AG04449 (cell line): ENCODE data around the gene NOL9.

Experiments
- CTCF ChIA-PET: fragments of 350-600 bp; formaldehyde crosslinking; extraction: SDS; loops from one replicate; lab custom pipeline; 2021; ENCODE audit warnings: antibody characterized with exemption; lab: Yijun Ruan, JAX
- POLR2A ChIA-PET: fragments of 400-600, 350-600 bp; formaldehyde crosslinking; extraction: SDS; loops from one replicate; lab custom pipeline; 2020; ENCODE audit warnings: antibody characterized with exemption, inconsistent platforms; lab: Yijun Ruan, JAX
- DNase-seq: peaks from one replicate; pipeline ENCODE4 v3.0.0-alpha.2; 2010; ENCODE audit warnings: low read depth, low spot score
- H3K4me3 ChIP-seq: 2 replicates; pipeline ENCODE4 v1.5.1; 2011; ENCODE audit warnings: low read depth, mild to moderate bottlenecking, control low read depth, low read length
- CTCF ChIP-seq: IDR thresholded peaks from one replicate; pipeline ENCODE4 v1.5.1; 2011; ENCODE audit warnings: mild to moderate bottlenecking, moderate library complexity, low read length, control low read depth, inconsistent platforms; ENCODE audit not compliant: insufficient read depth; ENCODE audit errors: missing control alignments

The NOL9 gene

GRCh38 chr1:6511561-6512244 lies 42.6 kb downstream of the NOL9 start:
- ChIA-PET CTCF (interaction anchor here (0.6 to 2.2 kb wide), 6 partner anchors 9 to 43 kb away, joined by 3 to 10 read pairs (median 4); partner anchors contain the start of gene TAS1R1), POLR2A (no interaction called here)
- TF ChIP-seq CTCF = no peak
- no peak for DNase-seq
- no peak overlapping the region for H3K4me3 ChIP-seq

GRCh38 chr1:6511056-6511455 lies 43.3 kb downstream of the NOL9 start:
- CTCF ChIA-PET = interaction anchor here (0.9 kb wide), 1 partner anchor 23 kb away, joined by 4 read pairs; no protein-coding TSS in a partner anchor
- no peak for TF ChIP-seq CTCF
- no peak overlapping the region for H3K4me3 ChIP-seq
- no peak for DNase-seq
- POLR2A ChIA-PET = no interaction called here

- DNase-seq = no peak
- no peak overlapping the region for H3K4me3 ChIP-seq
- ChIA-PET CTCF (interaction anchor here (0.9 kb wide), 1 partner anchor 22 kb away, joined by 4 read pairs; no protein-coding TSS in a partner anchor), POLR2A (no interaction called here)
- no peak for TF ChIP-seq CTCF
Observed at GRCh38 chr1:6510493-6510892, 43.8 kb downstream of the NOL9 start.

- no peak for DNase-seq
- POLR2A ChIA-PET = no interaction called here
- H3K4me3 ChIP-seq = no peak overlapping the region
- CTCF ChIA-PET = no interaction called here
- no peak for TF ChIP-seq CTCF
Observed at GRCh38 chr1:6509919-6510291, 44.4 kb downstream of the NOL9 start.

- CTCF ChIA-PET = interaction anchor here (0.9 kb wide), 1 partner anchor 26 kb away, joined by 3 read pairs; no protein-coding TSS in a partner anchor
- POLR2A ChIA-PET = no interaction called here
- no peak overlapping the region for H3K4me3 ChIP-seq
- DNase-seq = no peak
- TF ChIP-seq CTCF = no peak
Observed at GRCh38 chr1:6509220-6509918, 44.9 kb downstream of the NOL9 start.

- CTCF ChIA-PET = interaction anchor here (0.9 kb wide), 1 partner anchor 25 kb away, joined by 3 read pairs; no protein-coding TSS in a partner anchor
- TF ChIP-seq CTCF = no peak
- DNase-seq = no peak
- POLR2A ChIA-PET = no interaction called here
- no peak overlapping the region for H3K4me3 ChIP-seq
Observed at GRCh38 chr1:6508816-6509189, 45.5 kb downstream of the NOL9 start.
